NCI-H82 treated with DMSO at 0.1 percent for 48 hours (cell line): ENCODE measurements around the gene UTP3.
"Not testable (repeated sequence)": the region's sequence is repeated elsewhere in the genome, so short reads cannot be mapped to it uniquely, and the experiment has no call there.

Experiments used
- DNase-seq: peaks from one replicate; lab custom pipeline; 2025; ENCODE audit not compliant: unreplicated experiment; lab: John Stamatoyannopoulos, UW

The UTP3 gene, protein sequence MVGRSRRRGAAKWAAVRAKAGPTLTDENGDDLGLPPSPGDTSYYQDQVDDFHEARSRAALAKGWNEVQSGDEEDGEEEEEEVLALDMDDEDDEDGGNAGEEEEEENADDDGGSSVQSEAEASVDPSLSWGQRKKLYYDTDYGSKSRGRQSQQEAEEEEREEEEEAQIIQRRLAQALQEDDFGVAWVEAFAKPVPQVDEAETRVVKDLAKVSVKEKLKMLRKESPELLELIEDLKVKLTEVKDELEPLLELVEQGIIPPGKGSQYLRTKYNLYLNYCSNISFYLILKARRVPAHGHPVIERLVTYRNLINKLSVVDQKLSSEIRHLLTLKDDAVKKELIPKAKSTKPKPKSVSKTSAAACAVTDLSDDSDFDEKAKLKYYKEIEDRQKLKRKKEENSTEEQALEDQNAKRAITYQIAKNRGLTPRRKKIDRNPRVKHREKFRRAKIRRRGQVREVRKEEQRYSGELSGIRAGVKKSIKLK

DNA sequence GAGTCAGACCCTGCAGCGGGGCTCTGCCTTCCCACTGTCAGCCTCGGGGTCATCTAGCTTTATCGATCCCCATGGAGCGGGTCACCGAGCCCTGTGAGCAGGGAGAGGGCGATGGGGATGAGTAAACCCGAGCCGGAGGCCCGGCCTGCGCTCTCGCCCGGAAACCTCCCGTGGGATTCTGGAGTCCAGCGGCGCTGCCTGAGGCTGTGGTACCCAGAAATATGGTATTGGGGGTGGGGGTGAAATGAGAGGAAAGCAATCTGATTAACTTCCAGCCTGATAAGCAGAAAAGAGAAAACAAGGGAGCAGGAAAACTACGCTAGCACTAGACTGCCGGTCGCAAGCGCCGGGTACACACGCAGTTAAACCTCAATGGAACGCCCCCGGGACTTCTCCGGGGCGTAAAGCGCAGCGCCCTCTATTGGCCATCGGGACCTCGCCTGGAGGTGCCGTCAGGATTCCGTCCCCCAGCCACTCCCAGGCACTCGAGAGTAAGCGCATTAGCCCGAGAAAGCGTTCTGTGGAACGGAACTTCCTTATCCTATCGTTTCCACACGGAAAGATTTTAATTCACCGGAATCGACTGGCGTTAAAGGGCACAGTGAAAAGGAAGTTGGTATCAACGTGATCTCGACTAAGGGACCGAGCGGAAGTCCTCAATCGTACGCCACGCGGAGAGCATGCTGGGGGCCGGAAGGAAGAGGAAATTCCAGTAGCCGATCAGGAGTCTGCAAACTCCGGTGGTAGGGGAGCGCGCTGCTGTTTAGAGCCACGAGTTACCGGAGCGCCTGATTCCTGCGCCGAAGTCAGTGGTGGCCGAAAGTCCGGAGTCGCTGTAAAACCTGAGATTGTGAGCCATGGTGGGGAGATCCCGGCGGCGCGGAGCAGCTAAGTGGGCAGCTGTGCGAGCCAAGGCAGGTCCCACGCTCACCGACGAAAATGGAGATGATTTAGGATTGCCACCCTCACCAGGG is at the start of gene UTP3:
Gene UTP3, plus strand, starts transcription at position 712 of the 974 bp plus-strand sequence. Its CDS starts 146 bp downstream, at position 858.
- peak; percentile 93 for DNase-seq

GRCh38 chr4:70640192-70640591 is 48.1 kb upstream of the UTP3 start:
- DNase-seq, result no peak

DNA sequence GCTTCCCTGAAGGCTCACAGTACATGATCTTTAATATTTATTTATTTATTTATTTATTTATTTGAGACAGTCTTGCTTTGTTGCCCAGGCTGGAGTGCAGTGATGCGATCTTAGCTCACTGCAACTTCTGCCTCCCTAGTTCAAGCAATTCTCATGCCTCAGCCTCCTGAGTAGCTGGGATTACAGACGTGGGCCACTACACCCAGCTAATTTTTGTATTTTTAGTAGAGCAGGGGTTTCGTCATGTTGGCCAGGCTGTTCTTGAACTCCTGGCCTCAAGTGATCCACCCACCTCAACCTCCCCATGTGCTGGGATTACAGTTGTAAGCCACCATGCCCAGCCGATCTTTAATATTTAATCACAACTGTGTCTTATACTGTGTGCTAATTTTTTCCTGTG is 37.6 kb upstream of the UTP3 start:
- DNase-seq, result not testable (repeated sequence)

GRCh38 chr4:70651864-70652506 is 36.3 kb upstream of the UTP3 start:
- DNase-seq, result peak; percentile 12

- no peak for DNase-seq
Observed at GRCh38 chr4:70654605-70655011, 33.7 kb upstream of the UTP3 start.

DNA sequence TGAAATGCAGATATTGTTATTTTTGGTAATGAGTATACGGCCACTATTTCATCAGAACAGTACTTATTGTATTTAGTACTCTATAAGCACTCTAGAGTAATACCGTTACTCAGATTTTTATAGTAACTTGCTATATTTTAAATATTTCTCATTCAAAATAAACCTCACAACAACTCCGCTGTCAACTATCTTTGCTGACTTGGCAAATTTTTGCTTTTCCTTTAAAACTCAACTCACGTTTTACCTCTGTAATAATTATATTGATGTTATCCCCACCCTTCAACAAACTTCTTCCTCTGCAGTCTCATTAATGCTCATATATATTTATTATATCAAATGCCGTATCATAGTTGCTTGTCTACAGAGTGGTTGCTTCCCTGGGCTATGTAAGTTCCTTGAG is 31.0 kb upstream of the UTP3 start:
- DNase-seq, result no peak

- DNase-seq, result no peak
Observed at GRCh38 chr4:70658418-70658817, 29.9 kb upstream of the UTP3 start.

GRCh38 chr4:70660106-70660505 is 28.2 kb upstream of the UTP3 start:
- DNase-seq, result no peak

GRCh38 chr4:70661309-70661922 is 26.9 kb upstream of the UTP3 start:
- DNase-seq, result not testable (repeated sequence)

GRCh38 chr4:70666369-70666768 is 22.0 kb upstream of the UTP3 start, which contains the start of gene JCHAIN:
TSS of gene JCHAIN (minus strand) at chr4:70666508. CDS start at chr4:70666490, 18 bp downstream.
- no peak for DNase-seq

DNA sequence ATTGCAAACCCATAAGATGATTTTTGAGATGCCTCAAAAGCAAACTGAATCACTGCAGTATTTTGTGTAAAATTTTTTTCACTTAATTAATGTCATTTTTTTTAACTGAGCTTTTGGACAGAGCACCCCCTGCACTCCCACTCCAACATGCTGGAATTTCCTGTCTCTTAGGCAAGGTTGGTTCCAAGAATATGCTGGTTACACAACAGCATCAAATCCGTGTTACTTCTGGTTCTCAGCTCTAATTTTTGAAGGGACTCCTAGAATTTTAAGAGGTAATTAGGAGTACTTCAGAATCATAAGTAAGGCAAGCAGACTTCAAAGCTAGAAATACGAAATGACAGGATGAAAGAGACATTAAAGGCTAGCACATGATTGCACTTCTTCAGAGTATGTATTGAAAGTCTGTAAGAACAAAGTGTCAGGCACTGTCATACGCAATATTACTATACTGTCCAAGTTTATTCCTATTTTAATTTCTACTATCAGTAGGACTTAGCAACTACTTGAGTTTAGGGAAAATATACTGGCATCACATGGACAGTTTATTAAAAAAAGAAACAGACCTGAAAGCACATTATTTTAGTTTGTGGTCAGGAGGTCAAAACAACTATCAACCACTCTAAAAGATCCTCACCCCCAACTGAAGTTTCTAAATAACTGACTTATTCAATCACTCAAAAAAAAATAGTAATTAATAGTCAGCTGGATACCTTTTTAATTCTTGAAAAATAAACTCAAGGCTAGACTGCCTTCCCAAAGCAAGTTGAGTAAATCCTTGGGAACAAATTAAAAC is 20.4 kb upstream of the UTP3 start:
- DNase-seq, result no peak

- DNase-seq, result no peak
Observed at GRCh38 chr4:70670332-70671014, 17.9 kb upstream of the UTP3 start.

DNA sequence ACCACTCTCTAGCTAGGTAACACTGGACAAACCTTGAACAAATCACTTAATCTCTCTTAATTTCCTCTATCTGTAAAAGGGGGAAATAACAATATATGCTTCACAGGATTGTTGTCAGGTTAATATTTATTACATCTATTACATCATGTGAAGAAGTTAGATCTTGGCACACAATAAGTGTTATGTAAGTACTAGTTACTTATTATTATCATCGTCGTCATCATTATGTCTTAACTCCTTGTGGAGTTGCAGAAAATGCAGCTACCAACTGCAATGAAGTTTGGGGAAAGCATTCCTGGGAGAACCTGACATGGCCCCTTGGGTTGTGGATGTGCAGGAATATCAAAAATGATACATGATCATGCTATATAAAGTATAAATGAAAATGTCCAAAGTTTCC is 17.2 kb upstream of the UTP3 start:
- no peak for DNase-seq

- no peak for DNase-seq
Observed at GRCh38 chr4:70674191-70674590, 14.1 kb upstream of the UTP3 start.

- no peak for DNase-seq
Observed at GRCh38 chr4:70674731-70675130, 13.6 kb upstream of the UTP3 start.

- DNase-seq, result no peak
Observed at GRCh38 chr4:70676554-70677090, 11.7 kb upstream of the UTP3 start.

GRCh38 chr4:70678383-70678999 is 9.8 kb upstream of the UTP3 start:
- DNase-seq, result no peak

DNA sequence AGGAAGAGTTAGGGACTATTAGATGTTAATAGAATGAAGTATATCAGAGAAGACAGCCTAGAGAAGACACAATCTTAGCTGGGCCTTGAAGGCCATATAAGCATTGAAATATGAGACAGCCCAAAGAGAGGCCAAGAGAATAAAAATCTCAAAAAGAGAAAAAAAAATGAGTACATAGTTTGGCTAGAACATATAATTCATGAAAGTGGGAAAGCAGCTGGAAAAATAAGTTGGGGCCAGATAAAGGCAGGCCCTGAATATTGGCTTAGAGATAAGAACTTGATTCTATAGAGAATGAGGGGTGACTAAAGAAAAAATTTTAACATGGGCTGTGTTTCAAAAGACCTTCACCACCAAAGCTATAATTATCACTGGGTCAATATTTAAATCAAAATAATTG is 7.4 kb upstream of the UTP3 start:
- DNase-seq, result no peak

GRCh38 chr4:70681704-70682103 is 6.6 kb upstream of the UTP3 start:
- no peak for DNase-seq
